Peyer's patch (tissue), 4 donors: ENCODE measurements around the gene HBD. TPM values are rescaled to one million over a fixed set of nuclear protein-coding genes. Genes with fewer than 3 reads are reported as not detected.

Experiments
- DNase-seq, 3 donors: peaks; one replicate each; pipeline ENCODE4 v3.0.0-alpha.2; 2017 to 2019
- H3K27ac ChIP-seq, 4 donors: fragments of 200-600 bp; sonication (generic); one replicate each; pipeline ENCODE4 v1.5.1; 2016 to 2019
- H3K27me3 ChIP-seq, 2 donors: fragments of 200-600 bp; sonication (generic); one replicate each; pipeline ENCODE4 v1.5.1; 2019
- H3K36me3 ChIP-seq, 3 donors: fragments of 200-600 bp; sonication (generic); one replicate each; pipeline ENCODE4 v1.5.1; 2016 to 2019
- H3K4me1 ChIP-seq, 4 donors: fragments of 200-600 bp; sonication (generic); one replicate each; pipeline ENCODE4 v1.5.1; 2016 to 2019
- H3K4me3 ChIP-seq, 4 donors: fragments of 200-600 bp; sonication (generic); 1 replicate in 3 of 4; 2 replicates in 1 of 4; pipeline ENCODE4 v1.5.1; 2016 to 2019; ENCODE audit warnings: mild to moderate bottlenecking in 1 of 4
- H3K9me3 ChIP-seq, 4 donors: fragments of 200-600 bp; sonication (generic); one replicate each; pipeline ENCODE4 v1.5.1; 2016 to 2019; ENCODE audit warnings: mild to moderate bottlenecking in 1 of 4
- POLR2A ChIP-seq, 2 donors: fragments of 450-650 bp; IDR thresholded peaks; one replicate each; pipeline ENCODE4 v1.5.1; 2017; ENCODE audit warnings: antibody characterized with exemption in 2 of 2, mild to moderate bottlenecking in 2 of 2, moderate library complexity in 2 of 2
- total RNA-seq, 4 donors: library from RNA; depleted of rRNA; stranded (reverse); fragments of >200 nt; gene quantifications; one replicate each; pipeline ENCODE4 v1.1.0, GENCODE V29; 2016
- TF ChIP-seq, protein P1 (sequence below), 6 experiments: fragments of 450-650 bp in 4 of 6; fragments of 200-600 bp in 2 of 6; sonication (generic) in 1 of 6; IDR thresholded peaks; one replicate each; pipeline ENCODE4 v1.5.1; 2017 to 2019; ENCODE audit warnings: antibody characterized with exemption in 6 of 6, mild to moderate bottlenecking in 3 of 6, moderate library complexity in 1 of 6

Gene HBD
- total RNA-seq, 4 donors from 2014 or later = not detected

DNA sequence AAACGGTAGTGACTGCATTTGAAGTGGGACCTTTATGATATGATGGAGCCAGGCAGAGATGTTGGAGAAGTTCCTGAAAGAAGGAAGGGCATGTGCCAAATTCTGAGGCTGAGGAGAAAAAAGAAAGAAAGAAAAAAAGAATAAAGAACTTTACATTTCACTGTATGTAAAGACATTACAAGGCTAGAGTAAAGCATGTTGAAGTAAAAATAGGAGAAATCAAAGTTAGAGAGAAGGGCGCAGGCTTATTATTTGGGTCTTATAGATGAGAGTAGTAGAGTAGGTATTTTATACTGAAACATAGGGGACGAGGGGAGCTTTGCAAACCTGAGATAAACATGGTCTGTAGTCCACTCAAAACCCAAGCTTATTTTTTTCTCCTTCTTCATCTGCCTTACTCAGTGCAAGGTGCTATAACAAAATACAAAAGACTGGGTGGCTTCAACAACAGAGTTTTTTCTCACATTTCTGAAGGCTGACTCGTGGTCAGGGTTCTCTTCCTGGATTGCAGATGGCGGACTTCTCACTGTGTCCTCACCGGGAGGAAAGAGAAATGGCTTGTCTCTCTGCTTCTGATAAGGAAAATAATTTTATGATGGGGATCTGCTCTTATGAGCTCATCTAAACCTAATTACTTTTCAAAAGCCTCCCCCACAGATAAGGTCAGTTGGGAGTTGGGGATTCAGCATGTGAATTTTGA, 12.6 kb upstream of the HBD start:
- Histone ChIP-seq H3K27me3 (no peaks in the 10 kb centered on the region), H3K4me1 (no peaks in the 10 kb centered on the region), H3K4me3 (no peak overlapping the region)

DNA sequence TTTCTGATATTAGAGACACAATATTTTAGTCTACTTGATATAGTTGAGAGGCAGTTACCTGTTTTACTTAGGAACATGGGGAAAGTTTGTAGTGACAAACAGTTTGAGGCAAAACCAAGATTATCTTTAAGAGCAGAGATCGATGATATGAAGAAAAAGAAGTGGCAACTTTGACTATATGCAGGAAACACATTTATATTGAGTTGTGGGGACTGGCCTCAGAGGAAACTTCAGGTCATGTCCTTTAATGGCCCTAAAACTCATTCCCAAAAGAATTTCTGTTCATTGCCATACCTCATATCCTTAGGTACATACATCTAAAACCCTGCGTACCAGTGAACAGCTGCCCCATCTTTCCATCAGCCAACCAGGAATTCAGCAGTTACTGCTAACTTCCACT, 10.9 kb upstream of the HBD start:
- Histone ChIP-seq H3K9me3 (no peaks in the 10 kb centered on the region), H3K27me3 (no peaks in the 10 kb centered on the region), H3K4me3 (no peak overlapping the region), H3K4me1 (no peaks in the 10 kb centered on the region), H3K27ac (no peak overlapping the region), H3K36me3 (no peaks in the 10 kb centered on the region)
- TF ChIP-seq, protein P1, sequence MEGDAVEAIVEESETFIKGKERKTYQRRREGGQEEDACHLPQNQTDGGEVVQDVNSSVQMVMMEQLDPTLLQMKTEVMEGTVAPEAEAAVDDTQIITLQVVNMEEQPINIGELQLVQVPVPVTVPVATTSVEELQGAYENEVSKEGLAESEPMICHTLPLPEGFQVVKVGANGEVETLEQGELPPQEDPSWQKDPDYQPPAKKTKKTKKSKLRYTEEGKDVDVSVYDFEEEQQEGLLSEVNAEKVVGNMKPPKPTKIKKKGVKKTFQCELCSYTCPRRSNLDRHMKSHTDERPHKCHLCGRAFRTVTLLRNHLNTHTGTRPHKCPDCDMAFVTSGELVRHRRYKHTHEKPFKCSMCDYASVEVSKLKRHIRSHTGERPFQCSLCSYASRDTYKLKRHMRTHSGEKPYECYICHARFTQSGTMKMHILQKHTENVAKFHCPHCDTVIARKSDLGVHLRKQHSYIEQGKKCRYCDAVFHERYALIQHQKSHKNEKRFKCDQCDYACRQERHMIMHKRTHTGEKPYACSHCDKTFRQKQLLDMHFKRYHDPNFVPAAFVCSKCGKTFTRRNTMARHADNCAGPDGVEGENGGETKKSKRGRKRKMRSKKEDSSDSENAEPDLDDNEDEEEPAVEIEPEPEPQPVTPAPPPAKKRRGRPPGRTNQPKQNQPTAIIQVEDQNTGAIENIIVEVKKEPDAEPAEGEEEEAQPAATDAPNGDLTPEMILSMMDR (IDR thresholded peaks at IDR 0.05) = no peak
- no peak for TF ChIP-seq POLR2A (IDR thresholded peaks at IDR 0.05)
- no peak for DNase-seq

More for the DNA sequence above, 12.6 kb upstream of the HBD start:
- Histone ChIP-seq H3K9me3 (no peaks in the 10 kb centered on the region), H3K27ac (no peak overlapping the region), H3K36me3 (no peaks in the 10 kb centered on the region)
- TF ChIP-seq POLR2A (IDR thresholded peaks at IDR 0.05) = no peak
- TF ChIP-seq, protein P1 (IDR thresholded peaks at IDR 0.05) = no peak
- DNase-seq = no peak

DNA sequence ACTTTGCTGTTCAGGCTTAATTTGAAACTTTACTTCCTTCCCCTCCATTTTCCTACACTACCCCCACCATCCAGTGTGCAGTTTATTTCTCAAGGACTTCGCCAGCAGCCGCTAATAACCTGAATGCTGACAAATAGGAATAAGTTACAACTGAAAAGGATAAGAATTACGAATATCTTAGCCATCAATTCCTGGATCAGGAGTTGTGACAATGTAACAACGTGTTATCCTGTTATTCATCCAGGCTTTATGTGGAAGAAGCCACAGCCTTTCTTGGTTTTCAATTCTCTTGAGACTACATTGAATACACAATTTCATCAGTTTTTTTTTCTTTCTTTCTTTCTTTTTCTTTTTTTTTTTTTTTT, 9.5 kb upstream of the HBD start:
- H3K36me3 ChIP-seq = no peaks in the 10 kb centered on the region
- H3K9me3 ChIP-seq = no peaks in the 10 kb centered on the region
- H3K27ac ChIP-seq = no peak overlapping the region
- no peak overlapping the region for H3K4me3 ChIP-seq
- no peaks in the 10 kb centered on the region for H3K27me3 ChIP-seq
- no peaks in the 10 kb centered on the region for H3K4me1 ChIP-seq
- TF ChIP-seq, protein P1 (IDR thresholded peaks at IDR 0.05) = no peak
- TF ChIP-seq POLR2A (IDR thresholded peaks at IDR 0.05) = no peak
- DNase-seq = no peak

DNA sequence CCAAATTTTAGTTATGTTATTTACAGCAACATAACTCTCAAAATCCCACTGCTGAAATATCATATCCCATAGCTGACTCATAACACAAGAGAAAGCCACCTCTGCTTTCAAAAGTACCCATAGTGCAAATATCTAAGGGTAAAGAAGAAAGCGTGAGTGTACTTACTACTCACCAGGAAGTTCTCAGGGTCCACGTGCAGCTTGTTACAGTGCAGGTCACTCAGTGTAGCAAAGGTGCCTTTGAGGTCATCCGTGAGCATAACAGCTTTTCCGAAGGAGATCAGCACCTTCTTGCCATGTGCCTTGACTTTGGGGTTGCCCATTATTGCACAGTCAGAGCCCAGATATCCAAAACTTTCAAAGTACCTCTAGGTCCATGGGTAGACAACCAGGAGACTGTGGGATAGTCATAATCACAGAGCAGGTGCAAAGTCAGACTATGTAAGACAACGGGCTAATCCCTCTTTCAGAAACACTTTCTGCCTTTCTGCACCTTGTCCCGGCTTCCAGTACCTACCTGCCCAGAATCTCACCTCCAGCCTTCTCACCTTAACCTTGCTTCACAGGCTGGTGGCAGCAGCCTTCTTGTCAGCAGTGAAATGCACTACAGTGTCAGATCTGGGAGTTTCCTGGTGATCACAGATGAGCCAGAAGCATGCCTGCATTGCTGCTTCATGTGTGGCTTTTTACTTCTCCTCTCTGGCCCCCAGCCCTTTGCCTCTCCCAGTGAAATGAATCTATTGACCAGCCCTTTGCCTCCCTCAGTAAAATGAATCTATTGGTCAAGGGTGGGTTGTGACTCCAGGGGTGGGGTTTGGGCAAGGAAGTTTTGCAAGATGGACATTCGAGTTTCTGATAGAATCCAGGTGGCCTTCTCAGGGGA, 8.9 kb upstream of the HBD start:
- Histone ChIP-seq H3K27me3 (no peaks in the 10 kb centered on the region), H3K27ac (no peak overlapping the region), H3K4me3 (no peak overlapping the region), H3K4me1 (no peaks in the 10 kb centered on the region), H3K9me3 (no peaks in the 10 kb centered on the region), H3K36me3 (no peaks in the 10 kb centered on the region)
- DNase-seq = no peak
- no peak for TF ChIP-seq POLR2A (IDR thresholded peaks at IDR 0.05)
- TF ChIP-seq, protein P1 (IDR thresholded peaks at IDR 0.05) = no peak

DNA sequence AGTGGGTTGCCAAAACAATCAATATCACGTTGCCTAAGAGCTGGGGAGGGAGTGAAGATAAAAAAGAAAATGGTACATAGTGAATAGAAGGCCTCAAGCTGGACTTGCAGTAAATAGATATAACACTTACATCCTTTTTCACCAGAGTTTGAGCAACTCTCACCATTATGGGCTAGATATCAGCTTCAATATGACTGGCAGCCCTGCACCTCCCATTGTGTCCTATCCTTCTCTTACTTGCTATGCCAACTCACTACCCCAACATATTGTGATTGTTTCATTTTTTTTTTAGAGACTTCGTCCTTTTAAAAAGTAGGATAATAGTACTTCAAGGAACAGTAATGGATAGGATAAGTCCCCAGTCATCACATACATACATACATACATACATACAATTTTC, 7.9 kb upstream of the HBD start:
- H3K9me3 ChIP-seq = no peaks in the 10 kb centered on the region
- no peaks in the 10 kb centered on the region for H3K4me1 ChIP-seq
- H3K4me3 ChIP-seq = no peak overlapping the region
- TF ChIP-seq, protein P1 (IDR thresholded peaks at IDR 0.05) = no peak
- no peak for TF ChIP-seq POLR2A (IDR thresholded peaks at IDR 0.05)
- no peaks in the 10 kb centered on the region for H3K27me3 ChIP-seq
- DNase-seq = no peak
- H3K36me3 ChIP-seq = no peaks in the 10 kb centered on the region
- H3K27ac ChIP-seq = no peak overlapping the region
